GM12892 (cell line): ENCODE measurements around the gene BTBD17.

Source experiments
- DNase-seq: peaks from one replicate; pipeline ENCODE4 v3.0.0; 2011; ENCODE audit not compliant: insufficient read length
- FAIRE-seq: peaks from 2 replicates; lab custom pipeline; 2011; peaks lifted over from hg19 to GRCh38; lab: Jason Lieb, UNC
- POLR2A ChIP-seq: IDR thresholded peaks from 2 replicates; pipeline ENCODE4 v1.6.1; 2011; ENCODE audit warnings: low read depth, low read length, control low read depth
- POLR2AphosphoS5 ChIP-seq: IDR thresholded peaks from 2 replicates; pipeline ENCODE4 v1.6.1; 2011; ENCODE audit warnings: low read depth, low read length, control low read depth
- TAF1 ChIP-seq: IDR thresholded peaks from 2 replicates; pipeline ENCODE4 v1.6.1; 2011; ENCODE audit warnings: low read depth, mild to moderate bottlenecking, control low read depth, low read length, borderline replicate concordance

BTBD17 gene

DNA sequence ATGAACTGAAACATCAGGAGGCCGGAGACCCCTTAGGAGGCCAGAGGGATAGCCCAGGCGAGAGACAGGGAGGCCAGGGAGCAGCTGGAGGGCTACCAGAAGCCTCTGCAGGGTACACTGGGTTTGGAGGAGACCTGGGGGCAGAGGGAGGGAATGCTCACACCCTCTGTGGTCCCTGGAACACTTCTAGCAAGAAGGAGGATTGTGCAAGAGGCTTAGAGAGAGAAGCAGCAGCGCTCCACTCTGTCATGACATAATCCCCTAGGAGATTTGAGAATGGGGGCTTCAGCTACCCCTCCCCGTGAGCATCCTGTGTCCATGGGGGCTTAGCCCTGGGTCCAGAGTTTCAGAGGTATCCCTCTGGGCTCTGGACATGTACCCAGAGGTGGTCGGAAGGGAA is 21.5 kb upstream of the BTBD17 start:
- no peak for FAIRE-seq
- TF ChIP-seq POLR2AphosphoS5 (no peak), POLR2A (no peak), TAF1 (no peak)
- DNase-seq, result no peak

DNA sequence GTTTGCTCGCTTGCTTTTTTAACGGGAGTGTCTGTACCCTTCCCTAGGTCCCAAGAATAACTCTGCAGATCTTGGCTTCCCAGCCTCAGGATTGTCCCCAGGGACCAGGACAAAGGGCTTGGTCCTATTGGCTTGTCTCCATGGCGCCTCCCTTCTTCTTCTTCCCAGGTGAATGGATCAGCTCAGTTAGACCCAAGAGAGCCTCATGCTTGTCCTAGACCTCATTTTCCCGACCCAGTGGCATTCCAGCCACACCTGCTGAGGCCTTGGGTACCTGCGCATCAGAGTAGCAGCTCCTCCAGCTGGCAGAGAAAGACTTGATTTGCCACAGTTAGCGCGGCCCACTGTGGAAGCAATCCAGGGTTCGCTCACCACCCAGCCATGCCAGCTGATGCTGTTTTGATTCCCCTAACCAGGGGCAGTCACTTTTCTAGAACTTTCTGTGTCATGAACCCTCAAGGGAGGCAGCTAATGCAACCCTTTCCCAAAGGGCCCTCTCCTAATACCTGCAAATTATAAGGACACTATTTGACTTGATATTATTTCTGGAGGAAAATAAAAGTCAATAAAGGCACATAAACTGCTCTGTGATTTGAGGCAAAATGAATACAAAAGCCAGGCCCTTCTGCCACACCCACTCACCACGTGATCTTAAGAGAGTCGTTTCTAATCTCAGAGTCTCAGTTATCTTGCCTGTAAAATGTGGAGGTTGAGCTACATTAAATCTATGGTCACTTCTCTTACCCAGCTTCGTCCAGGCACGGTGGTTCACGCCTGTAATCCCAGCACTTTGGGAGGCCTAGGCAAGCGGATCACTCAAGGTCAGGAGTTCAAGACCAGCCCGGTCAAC is 19.5 kb upstream of the BTBD17 start:
- no peak for FAIRE-seq
- no peak for DNase-seq
- TF ChIP-seq POLR2A (no peak), TAF1 (no peak), POLR2AphosphoS5 (no peak)

DNA sequence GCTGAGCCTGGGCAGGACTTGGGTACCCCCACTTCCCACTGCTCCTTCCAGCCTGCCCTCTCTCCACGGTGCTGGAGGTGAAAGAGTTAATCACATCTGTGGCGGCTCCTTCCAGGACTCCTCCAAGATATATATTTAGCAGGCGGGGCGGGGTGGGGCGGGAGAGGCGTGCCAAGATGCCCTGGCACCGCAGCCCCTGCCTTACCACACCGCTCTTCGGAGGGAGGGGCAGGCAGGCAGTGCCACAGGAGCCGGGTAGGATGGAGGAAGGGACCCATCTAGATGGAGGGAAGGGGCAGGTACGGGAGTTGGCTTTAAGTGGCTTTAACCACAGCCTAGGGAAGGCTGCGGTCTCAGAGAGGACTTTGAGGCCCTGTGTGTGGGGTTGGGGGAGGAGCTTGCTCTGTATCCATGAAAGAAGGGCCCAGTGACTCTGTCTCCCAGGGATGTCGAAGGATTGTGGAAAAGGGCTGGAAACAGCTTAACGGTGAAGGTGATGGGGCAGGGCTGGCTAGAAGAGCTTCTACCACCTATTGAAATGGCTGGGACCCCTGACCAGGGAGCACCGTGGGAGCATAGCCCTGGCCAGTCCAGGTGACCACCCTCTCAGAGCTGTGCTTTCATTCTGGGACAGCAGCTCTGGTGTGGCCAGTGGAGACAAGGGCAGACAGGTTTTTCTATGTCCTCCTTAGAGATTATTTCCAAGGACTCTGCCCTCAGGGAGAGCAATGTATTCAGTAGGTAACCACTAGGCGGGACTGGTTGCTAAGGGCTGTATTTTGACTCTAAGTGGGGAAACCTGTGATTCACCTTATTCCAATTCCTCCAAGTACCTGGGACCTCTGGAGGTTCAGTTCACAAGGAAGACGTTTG is 18.7 kb upstream of the BTBD17 start:
- FAIRE-seq, result no peak
- no peak for DNase-seq
- no peak for TF ChIP-seq TAF1
- TF ChIP-seq POLR2A, result no peak
- no peak for TF ChIP-seq POLR2AphosphoS5

DNA sequence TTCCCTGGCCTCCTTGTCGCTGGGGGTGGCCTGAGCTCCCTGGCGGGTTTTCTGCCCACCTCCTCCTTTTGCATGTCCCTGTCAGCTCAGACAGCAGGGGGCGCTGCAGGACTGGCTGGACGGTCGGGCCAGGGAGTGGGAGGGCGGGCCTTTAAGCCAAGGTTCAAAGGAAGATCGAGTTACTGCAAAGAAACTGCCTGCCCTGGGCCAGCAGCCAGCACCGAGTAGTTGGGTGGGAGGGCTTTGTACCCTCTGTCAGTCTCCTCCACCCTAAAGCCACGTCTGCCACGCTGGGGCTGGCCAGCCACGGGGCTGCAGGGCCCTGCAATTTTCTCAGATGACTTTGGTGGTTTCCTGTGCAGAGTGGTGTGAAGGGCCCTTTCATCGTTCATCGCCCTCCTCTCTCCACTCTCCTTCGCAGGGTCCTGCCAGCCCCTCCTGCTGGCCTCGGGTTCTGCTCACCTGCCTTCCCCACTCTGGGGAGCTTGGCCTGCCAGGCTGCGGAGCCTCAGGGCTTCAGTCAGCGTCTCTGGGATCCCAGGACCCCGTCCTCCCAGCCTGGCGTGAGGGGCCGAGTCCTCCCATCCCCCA is 17.9 kb upstream of the BTBD17 start:
- FAIRE-seq (peak; percentile 70), DNase-seq (peak; percentile 94)
- no peak for TF ChIP-seq POLR2AphosphoS5
- no peak for TF ChIP-seq POLR2A
- no peak for TF ChIP-seq TAF1

DNA sequence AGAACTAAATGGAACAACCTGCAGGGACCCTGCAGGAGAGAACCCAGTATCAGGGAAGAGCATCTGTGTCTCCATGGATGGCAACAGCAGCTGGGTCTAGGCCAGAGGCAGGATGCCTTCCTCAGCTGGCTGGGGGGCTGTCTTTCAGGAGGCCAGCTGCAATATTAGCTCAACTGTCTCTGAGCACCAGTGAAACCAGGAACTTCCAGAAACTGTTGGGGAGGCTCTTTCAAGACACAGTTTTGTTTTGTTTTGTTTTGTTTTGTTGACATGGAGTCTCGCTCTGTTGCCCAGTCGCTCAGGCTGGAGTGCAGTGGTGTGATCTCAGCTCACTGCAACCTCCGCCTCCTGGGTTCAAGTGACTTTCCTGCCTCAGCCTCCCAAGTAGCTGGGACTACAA is 13.2 kb upstream of the BTBD17 start:
- FAIRE-seq, result no peak
- TF ChIP-seq POLR2AphosphoS5, result no peak
- TF ChIP-seq TAF1, result no peak
- no peak for TF ChIP-seq POLR2A
- no peak for DNase-seq

DNA sequence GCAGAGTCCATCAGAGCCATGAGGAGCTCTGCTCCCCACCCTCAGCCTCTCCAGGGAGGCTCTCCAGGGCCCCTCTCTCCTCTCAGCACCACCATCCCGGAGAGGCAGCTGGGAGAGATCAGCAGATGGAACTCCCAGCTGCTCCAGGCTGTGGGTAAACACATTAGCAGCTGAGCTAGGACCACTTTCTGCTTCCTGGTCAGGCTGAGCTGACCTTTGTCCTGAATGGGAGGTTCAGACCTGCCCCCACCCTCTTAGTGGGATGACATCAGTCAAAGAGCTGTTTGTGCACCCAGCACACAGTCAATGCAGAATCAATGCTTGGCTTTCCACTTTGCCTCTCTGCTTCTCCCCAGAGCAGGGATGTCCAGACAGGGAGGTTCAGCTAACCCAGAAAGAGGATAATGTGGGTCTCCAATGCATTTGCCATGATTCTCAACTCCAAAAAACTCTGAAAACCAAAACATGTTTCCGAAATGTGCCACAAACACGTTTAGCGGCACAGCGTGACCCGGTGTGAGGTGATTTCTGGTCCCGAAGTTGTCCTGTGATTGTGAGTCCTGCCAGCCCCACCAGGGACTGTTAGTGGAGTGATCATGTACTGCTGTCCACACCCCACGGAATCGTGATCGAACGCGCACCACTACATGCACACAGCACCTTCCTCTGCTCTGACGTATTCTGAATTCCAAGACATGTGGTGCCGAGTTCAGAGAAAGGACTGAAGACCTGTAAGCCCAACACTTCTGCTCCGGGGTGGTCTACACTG is 12.4 kb upstream of the BTBD17 start:
- FAIRE-seq (no peak), DNase-seq (no peak)
- no peak for TF ChIP-seq POLR2A
- TF ChIP-seq POLR2AphosphoS5, result no peak
- TF ChIP-seq TAF1, result no peak

DNA sequence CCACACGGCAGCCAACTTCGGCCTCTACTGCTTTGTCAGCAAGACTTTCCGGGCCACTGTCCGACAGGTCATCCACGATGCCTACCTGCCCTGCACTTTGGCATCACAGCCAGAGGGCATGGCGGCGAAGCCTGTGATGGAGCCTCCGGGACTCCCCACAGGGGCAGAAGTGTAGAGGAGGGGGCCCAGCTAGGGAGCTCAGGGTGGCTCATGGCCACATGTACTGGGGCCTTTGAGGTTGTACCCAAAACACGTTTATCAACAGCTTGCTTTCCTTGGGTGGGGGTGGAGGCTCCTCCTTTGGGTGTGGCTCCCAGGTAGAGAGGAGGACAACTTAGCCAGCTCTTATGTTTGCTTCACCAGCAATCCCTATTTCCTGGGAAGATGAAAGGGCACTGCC is 10.8 kb upstream of the BTBD17 start:
- FAIRE-seq (no peak), DNase-seq (no peak)
- TF ChIP-seq TAF1, result no peak
- TF ChIP-seq POLR2A, result no peak
- no peak for TF ChIP-seq POLR2AphosphoS5

DNA sequence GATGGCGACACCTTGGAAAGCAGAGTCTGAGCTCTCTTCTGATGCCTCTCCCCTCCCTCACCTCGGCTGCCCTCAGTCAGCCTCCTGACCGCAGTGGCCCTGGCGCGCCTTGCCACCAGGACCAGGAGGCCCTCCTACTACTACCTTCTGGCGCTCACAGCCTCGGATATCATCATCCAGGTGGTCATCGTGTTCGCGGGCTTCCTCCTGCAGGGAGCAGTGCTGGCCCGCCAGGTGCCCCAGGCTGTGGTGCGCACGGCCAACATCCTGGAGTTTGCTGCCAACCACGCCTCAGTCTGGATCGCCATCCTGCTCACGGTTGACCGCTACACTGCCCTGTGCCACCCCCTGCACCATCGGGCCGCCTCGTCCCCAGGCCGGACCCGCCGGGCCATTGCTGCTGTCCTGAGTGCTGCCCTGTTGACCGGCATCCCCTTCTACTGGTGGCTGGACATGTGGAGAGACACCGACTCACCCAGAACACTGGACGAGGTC is 10.0 kb upstream of the BTBD17 start:
- DNase-seq (no peak), FAIRE-seq (no peak)
- TF ChIP-seq POLR2A, result no peak
- no peak for TF ChIP-seq POLR2AphosphoS5
- no peak for TF ChIP-seq TAF1

DNA sequence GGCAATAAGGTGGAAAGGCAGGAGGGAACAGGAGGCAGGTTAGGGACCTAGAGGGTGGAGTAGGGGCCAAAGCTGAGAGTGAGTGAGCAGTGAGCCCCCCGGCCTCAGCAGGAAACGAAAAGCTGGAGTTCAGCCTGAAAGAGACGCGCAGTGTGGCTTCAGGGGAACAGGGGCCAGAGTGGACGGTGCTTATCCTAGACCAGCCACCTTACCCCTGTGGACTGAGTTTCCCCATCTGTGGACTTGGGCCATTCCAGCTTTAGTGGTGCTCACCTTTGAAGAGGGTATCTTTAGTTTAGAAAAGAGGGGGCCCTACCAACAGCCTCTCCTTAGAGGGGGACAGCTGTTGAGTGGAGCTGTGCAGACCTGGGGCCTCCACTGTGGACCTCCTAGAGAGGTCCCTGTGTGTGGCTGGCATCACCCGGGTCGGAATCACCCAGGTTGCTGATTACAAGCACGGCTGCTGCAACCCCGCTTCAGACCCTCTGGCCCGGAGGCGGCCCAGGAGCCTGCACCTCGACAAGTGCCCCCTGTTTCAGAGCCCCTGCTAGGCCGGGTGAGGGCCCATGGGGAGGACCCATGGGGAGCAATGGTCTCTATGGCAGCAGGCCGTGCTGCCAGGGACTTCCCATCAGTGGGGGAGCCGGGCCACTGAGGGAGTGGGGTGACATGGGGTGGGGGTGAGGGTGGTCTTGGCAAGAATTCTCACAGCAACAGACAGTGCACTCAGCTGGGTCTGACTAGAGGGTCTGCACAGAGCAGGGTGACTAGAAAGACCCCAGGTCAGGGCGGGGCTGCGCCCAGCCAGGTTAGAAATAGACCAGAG is 8.2 kb upstream of the BTBD17 start:
- TF ChIP-seq POLR2A (no peak), POLR2AphosphoS5 (no peak), TAF1 (no peak)
- DNase-seq (no peak), FAIRE-seq (no peak)

DNA sequence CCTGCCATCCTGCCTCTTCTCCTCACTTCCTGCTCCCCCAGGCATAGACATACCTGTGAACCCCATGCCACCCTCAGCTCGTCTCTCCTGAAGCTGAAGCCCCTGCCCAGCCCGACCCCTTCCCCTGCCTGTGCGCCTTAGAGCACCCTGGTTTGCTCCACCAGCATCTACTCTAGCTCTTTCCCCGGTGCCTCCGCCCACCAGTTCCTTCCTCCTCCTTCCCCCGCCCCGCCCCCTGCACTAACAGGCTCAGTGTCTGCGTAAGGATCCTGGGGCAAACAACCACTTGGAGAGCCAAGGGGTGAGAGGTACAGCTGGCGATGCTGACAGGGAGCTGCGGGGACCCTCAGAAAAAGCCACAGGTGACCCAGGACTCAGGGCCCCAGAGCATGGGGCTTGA is 7.6 kb upstream of the BTBD17 start:
- no peak for FAIRE-seq
- DNase-seq, result no peak
- TF ChIP-seq POLR2AphosphoS5 (no peak), POLR2A (no peak), TAF1 (no peak)
